GM23248 (cell line): Measurements from ENCODE around the gene HSPA12B. TPM values are rescaled to one million over a fixed set of nuclear protein-coding genes. Genes with fewer than 3 reads are reported as not detected.
A peak's percentile ranks its signal among the peaks of the same experiment; 100 is the strongest.

Experiments
- DNase-seq: peaks from one replicate; pipeline ENCODE4 v3.0.0-alpha.2; 2015
- H2AFZ ChIP-seq: fragments of 200-600 bp; sonication (generic); 2 replicates; pipeline ENCODE4 v1.6.1; 2016; ENCODE audit warnings: antibody characterized with exemption
- H3F3A ChIP-seq: fragments of 200-600 bp; sonication (generic); 2 replicates; pipeline ENCODE4 v1.6.1; 2016; ENCODE audit warnings: mild to moderate bottlenecking, antibody characterized with exemption, mixed run types; ENCODE audit not compliant: insufficient read depth
- H3K27ac ChIP-seq: fragments of 200-600 bp; sonication (generic); 2 replicates; pipeline ENCODE4 v1.5.1; 2016; ENCODE audit warnings: mild to moderate bottlenecking
- H3K27me3 ChIP-seq: fragments of 200-600 bp; sonication (generic); replicated peaks from 2 replicates; pipeline ENCODE4 v1.6.1; 2016; ENCODE audit warnings: mild to moderate bottlenecking; ENCODE audit not compliant: insufficient read depth
- H3K36me3 ChIP-seq: fragments of 200-600 bp; sonication (generic); 2 replicates; pipeline ENCODE4 v1.6.1; 2016; ENCODE audit warnings: low read depth, mild to moderate bottlenecking
- H3K4me1 ChIP-seq: fragments of 200-600 bp; sonication (generic); 2 replicates; pipeline ENCODE4 v1.6.1; 2016; ENCODE audit warnings: mild to moderate bottlenecking; ENCODE audit not compliant: insufficient read depth
- H3K4me2 ChIP-seq: fragments of 200-600 bp; sonication (generic); one replicate; pipeline ENCODE4 v1.6.1; 2016; ENCODE audit warnings: mild to moderate bottlenecking; ENCODE audit not compliant: unreplicated experiment
- H3K4me3 ChIP-seq: fragments of 200-600 bp; sonication (generic); 2 replicates; pipeline ENCODE4 v1.5.1; 2016; ENCODE audit warnings: mild to moderate bottlenecking
- H3K79me2 ChIP-seq: fragments of 200-600 bp; sonication (generic); 2 replicates; pipeline ENCODE4 v1.6.1; 2016; ENCODE audit warnings: mild to moderate bottlenecking; ENCODE audit not compliant: insufficient read depth
- H3K9ac ChIP-seq: fragments of 200-600 bp; sonication (generic); 2 replicates; pipeline ENCODE4 v1.6.1; 2016; ENCODE audit warnings: mild to moderate bottlenecking
- H3K9me2 ChIP-seq: fragments of 200-600 bp; sonication (generic); 2 replicates; pipeline ENCODE4 v1.6.1; 2016; ENCODE audit warnings: mixed run types, mild to moderate bottlenecking, moderate library complexity; ENCODE audit not compliant: insufficient read depth
- H3K9me3 ChIP-seq: fragments of 200-600 bp; sonication (generic); one replicate; pipeline ENCODE4 v1.6.1; 2017; ENCODE audit warnings: low read depth
- H4K20me1 ChIP-seq: fragments of 200-600 bp; sonication (generic); 2 replicates; pipeline ENCODE4 v1.6.0; 2016; ENCODE audit not compliant: insufficient read depth
- EZH2 ChIP-seq: fragments of 200-600 bp; sonication (generic); IDR thresholded peaks from 2 replicates; pipeline ENCODE4 v1.6.1; 2018; ENCODE audit warnings: antibody characterized with exemption, mild to moderate bottlenecking; ENCODE audit not compliant: insufficient read depth, poor library complexity, severe bottlenecking
- EZH2phosphoT487 ChIP-seq: fragments of 200-600 bp; sonication (generic); IDR thresholded peaks from 2 replicates; pipeline ENCODE4 v1.6.1; 2018; ENCODE audit warnings: antibody characterized with exemption, moderate library complexity, mild to moderate bottlenecking, low read depth; ENCODE audit not compliant: insufficient read depth
- WGBS, 2 experiments: methylation state at CpG; one replicate each; pipeline ENCODE4 v1.1.6; 2015 to 2017; ENCODE audit warnings: low lambda C conversion rate in 2 of 2, low coverage in 1 of 2; ENCODE audit errors: missing lambda C conversion rate in 2 of 2; 5-methylcytosine and 5-hydroxymethylcytosine counted together
- in situ Hi-C: fragments of 300-500 bp; cut with MboI; formaldehyde crosslinking; loops from 2 replicates; pipeline ENCODE4 v1.15.0; 2020
- polyA plus RNA-seq: library from polyadenylated mRNA; unstranded; fragments of >200 nt; fragmentation: Nextera tagmentation; extraction: Ambion mirVana; gene quantifications from 2 replicates; pipeline ENCODE4 v1.2.1, GENCODE V29; 2016
- total RNA-seq: library from RNA; depleted of rRNA; stranded (reverse); fragments of >200 nt; shearing (Covaris generic); gene quantifications from 2 replicates; pipeline ENCODE4 v1.2.3, GENCODE V29; 2014

HSPA12B gene
- total and polyA plus RNA-seq, 2 experiments from 2014 or later: 0.11 TPM; not detected in 1

DNA sequence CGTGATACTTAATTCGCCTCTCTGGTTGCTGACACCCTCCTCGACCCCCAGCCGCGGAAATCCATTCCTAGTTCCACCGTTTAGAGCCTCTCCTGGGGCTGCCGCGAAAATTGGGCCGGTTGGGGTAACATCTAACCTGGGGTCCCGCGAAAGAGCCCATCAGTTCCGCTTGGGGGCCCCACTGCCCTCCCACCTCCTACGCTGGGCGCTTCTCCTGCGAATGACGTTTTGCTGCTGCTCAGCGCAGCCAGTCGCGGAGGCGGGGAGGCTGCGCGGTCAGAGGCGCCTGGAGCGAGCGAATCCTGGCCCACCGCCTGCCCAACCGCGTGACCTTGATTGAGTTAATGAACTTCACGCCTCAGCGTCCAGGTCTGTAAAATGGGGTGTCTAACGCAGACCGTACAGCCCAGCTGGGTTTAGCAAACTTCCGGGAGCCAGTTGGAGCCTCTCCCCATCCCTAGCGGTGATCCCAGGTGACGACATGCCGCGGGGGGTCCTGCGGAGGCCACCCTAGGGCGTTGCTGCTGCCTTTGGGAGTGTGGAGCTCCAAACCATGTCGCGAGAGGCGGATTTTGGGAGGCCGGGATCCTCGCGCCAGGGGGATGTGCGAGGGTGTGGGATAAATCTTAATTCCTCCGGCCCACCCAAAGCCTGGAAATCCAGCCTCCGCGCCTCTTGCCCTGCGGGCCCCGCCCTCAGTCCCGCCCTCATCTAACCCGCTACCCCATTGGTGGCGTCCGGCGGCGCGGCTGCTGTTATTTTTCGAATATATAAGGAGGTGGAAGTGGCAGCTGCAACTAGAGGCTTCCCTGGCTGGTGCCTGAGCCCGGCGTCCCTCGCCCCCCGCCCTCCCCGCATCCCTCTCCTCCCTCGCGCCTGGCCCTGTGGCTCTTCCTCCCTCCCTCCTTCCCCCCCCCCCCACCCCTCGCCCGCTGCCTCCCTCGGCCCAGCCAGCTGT is 63.3 kb downstream of the HSPA12B start, which contains the start of gene CDC25B:
Gene CDC25B (plus strand): TSS at position 800 of the 958 bp plus-strand sequence. CDS start 222 bp downstream, outside the sequence.
- Histone ChIP-seq H3K4me1 (0 out of 2 replicates have a peak, but pooled peaks cover 12% of the 10 kb centered on the region), H3F3A (no peaks in the 10 kb centered on the region), H3K9me3 (no peaks in the 10 kb centered on the region), H3K9ac (peak within 1 kb of the TSS; percentile 94), H4K20me1 (no peaks in the 10 kb centered on the region), H3K4me3 (peak within 1 kb of the TSS; percentile 85), H3K79me2 (peaks cover 41% of the 10 kb centered on the region), H2AFZ (peak within 1 kb of the TSS; percentile 83), H3K9me2 (no peaks in the 10 kb centered on the region), H3K36me3 (no peaks in the 10 kb centered on the region; the same call in 1 of the 2 replicates), H3K4me2 (peak within 1 kb of the TSS; percentile 86), H3K27me3 (no peaks in the 10 kb centered on the region), H3K27ac (peak within 1 kb of the TSS; percentile 98)
- DNase-seq: peak; percentile 97
- in situ Hi-C loops: no loop called here
- 1% methylated on average over 48 to 67 of the region's 69 CpGs for WGBS, 2 experiments
- TF ChIP-seq EZH2: no peak
- no peak for TF ChIP-seq EZH2phosphoT487

DNA sequence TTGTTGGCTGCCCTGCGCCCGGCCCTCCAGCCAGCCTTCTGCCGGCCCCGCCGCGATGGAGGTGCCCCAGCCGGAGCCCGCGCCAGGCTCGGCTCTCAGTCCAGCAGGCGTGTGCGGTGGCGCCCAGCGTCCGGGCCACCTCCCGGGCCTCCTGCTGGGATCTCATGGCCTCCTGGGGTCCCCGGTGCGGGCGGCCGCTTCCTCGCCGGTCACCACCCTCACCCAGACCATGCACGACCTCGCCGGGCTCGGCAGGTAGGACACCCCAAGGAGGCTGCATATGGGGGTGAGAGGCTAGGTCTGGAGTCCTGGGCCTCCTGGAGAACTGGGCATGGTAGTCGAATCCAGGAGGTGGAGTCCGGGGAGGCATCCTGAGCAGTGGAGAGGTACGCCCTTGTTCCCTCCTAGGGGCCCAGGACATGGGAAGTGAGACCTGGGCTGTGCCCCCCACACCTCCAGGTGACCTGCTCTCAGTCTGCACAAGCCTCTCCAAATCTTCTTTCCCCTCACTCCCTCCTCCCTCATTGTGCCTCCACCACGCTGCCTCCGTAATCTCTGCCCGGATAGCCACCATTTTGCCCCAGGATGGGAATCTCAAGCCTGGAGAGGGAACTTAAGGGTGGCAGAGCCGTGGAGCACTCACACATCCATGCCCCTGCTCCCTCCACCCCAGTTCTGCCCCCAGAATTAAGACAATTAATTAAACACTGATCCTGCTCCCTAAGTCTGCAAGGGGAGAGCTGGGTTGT is 64.2 kb downstream of the HSPA12B start:
- H3K4me1 ChIP-seq: 0 out of 2 replicates have a peak, but pooled peaks cover 12% of the 10 kb centered on the region
- no peaks in the 10 kb centered on the region; the same call in 1 of the 2 replicates for H3K36me3 ChIP-seq
- peak overlapping the region; percentile 28; the same call in 1 of the 2 replicates for H3K27ac ChIP-seq
- 4 to 6% methylated on average over 30 to 33 of the region's 33 CpGs for WGBS, 2 experiments
- no peaks in the 10 kb centered on the region for H4K20me1 ChIP-seq
- H3K9me3 ChIP-seq: no peaks in the 10 kb centered on the region
- H3K79me2 ChIP-seq: peaks cover 41% of the 10 kb centered on the region
- in situ Hi-C loops: no loop called here
- no peak for TF ChIP-seq EZH2
- TF ChIP-seq EZH2phosphoT487: no peak
- H3K9me2 ChIP-seq: no peaks in the 10 kb centered on the region
- H3K4me2 ChIP-seq: peak overlapping the region; percentile 75
- no peak overlapping the region for H2AFZ ChIP-seq
- peak overlapping the region; percentile 94 for H3K9ac ChIP-seq
- H3F3A ChIP-seq: no peaks in the 10 kb centered on the region
- no peaks in the 10 kb centered on the region for H3K27me3 ChIP-seq
- DNase-seq: no peak
- H3K4me3 ChIP-seq: peak overlapping the region; percentile 85

DNA sequence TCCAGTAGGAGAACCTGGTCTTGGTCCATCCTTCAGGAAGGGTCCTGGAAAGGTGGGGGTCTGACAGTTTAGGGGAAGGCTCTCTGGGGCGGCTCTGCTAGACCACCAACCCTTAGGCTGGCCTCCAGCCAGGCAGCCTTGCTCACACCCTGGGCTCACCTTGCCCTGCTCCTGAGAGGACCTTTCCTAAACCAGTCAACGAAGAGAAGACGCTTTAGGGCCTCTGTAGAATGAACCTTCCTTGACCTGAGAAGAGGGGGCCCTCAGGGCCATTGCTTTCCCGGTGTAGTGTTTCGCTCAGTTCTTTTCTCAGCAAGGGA is 64.7 kb downstream of the HSPA12B start:
- H3F3A ChIP-seq: no peaks in the 10 kb centered on the region
- no peak overlapping the region for H2AFZ ChIP-seq
- DNase-seq: no peak
- no peak overlapping the region for H3K27ac ChIP-seq
- no peaks in the 10 kb centered on the region for H3K9me3 ChIP-seq
- H3K4me1 ChIP-seq: 0 out of 2 replicates have a peak, but pooled peaks cover 12% of the 10 kb centered on the region
- no peaks in the 10 kb centered on the region for H3K9me2 ChIP-seq
- TF ChIP-seq EZH2 (no peak), EZH2phosphoT487 (no peak)
- H3K9ac ChIP-seq: peak overlapping the region; percentile 94
- peak overlapping the region; percentile 75 for H3K4me2 ChIP-seq
- H3K4me3 ChIP-seq: peak overlapping the region; percentile 85
- peaks cover 41% of the 10 kb centered on the region for H3K79me2 ChIP-seq
- H3K36me3 ChIP-seq: no peaks in the 10 kb centered on the region; the same call in 1 of the 2 replicates
- in situ Hi-C loops: no loop called here
- no peaks in the 10 kb centered on the region for H3K27me3 ChIP-seq
- no peaks in the 10 kb centered on the region for H4K20me1 ChIP-seq
- 70 to 74% methylated on average over 5 of the region's 5 CpGs for WGBS, 2 experiments
